ENCODE results near the gene PTPRN.
A peak's percentile ranks its signal among the peaks of the same experiment; 100 is the strongest.
"Not testable (repeated sequence)": the region's sequence is repeated elsewhere in the genome, so short reads cannot be mapped to it uniquely, and the experiment has no call there.

The PTPRN gene

GRCh38 chr2:219270055-219270372, 39.2 kb downstream of the PTPRN start:
- DNase-seq (ENCODE audit: low spot score) = no peak

DNA sequence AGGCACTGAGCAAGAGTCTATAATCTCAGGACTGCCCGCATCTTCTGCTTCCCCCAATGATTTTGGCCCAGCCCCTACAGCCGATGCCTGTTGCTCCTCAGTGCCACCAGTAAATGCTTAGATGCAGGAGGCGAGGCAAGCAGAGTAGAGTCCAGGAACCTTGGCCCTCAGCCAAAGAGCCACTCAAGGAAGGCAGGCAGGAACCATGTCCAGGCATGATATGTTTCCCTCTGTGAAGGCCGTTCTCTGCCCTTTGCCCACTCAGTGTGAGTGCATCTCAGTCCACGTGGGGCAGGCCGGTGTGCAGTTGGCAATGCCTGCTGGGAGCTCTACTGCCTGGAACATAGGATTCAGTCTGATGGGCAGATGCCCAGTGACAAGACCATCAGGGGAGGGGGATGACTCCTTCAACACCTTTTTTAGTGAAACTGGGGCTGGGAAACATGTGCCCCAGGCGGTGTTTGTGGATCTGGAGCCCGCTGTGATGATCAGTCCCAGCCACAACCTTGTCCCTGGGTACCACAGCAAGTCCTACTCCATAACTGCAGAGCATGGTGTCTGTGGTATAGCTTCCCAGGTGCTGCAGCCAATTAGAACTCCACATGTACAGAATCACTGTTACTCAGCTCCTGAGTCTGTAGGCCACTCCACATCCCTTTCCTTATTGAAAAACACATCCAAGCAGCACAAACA, 39.7 kb downstream of the PTPRN start:
- DNase-seq (ENCODE audit: low spot score) = no peak

DNA sequence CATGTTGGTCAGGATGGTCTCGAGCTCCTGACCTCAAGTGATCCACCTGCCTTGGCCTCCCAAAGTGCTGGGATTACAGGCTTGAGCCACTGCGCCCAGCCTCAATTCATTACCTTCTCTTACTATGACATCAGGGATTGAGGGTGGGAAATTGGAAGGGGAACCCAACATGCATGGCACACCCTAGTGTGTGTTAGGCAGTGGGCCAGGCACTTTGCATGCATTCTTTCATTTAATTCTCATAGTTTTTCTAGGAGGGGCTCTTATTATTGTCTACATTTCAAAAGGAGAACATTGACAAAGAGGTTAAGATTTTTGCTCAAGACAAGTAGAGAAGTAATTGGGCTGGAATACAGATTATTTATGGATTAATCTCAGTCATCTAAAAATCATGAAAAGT, 40.9 kb downstream of the PTPRN start:
- no peak for DNase-seq (ENCODE audit: low spot score)

DNA sequence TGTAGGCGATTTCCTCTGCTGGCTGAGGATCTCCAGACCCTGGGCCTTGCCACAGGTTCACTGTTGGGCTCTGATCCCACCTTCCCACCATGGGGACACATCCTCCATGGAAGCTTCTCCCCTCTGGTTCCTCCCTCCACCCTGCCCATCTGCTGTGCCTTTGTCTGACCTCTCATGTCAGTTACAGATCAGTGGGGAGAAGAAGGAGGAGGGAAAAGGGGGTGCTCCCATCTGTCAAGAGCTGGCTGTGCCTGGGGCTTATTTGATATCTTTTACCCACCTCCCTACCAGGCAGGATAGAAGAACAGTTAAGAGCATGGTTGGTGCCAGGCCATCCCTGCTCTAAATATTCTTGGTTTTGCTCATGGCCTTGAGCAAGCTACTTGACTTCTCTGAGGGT, 42.3 kb downstream of the PTPRN start:
- no peak for DNase-seq (ENCODE audit: low spot score)

GRCh38 chr2:219266232-219266631, 43.0 kb downstream of the PTPRN start:
- DNase-seq (ENCODE audit: low spot score) = no peak

DNA sequence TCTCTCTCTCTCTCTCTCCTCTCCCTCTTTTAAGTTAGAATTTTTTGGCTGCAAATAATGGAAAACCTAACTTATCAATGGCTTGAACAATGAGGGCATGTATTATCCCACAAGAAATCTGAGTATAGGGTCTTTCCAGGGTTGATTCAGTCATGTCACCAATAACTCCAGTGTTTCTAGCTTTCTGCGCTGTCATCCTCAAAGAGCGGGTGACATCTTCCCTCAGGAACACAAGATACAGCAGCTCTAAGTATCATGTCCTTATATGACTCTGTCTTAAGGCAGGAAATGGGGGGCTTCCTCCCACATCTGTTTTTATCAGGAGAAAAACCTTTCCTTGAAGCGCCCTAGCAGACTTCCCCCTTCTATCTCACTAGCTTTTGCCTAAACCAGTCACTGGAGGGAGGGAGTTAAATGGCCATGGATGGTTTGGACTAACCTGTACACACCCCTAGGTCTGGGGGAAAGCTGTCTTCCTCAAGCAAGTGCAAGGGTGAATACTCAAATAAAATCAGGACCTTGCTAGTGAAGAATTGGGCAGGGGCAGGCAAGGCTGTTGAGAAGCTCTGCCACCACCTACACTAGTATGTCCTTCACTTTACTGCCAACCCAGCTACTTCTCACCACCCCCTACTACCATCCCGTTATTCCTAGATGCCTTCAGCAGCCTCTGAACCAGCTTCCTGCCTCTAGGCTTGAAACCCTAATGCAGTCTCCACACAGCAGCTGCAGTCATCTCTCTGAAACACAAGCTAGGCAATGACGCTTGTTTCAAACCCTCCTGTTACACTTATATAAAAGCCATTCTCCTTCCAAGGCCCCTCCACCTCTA, 48.0 kb downstream of the PTPRN start:
- DNase-seq (ENCODE audit: low spot score) = no peak

GRCh38 chr2:219258942-219259341, 50.3 kb downstream of the PTPRN start:
- DNase-seq (ENCODE audit: low spot score) = not testable (repeated sequence)

GRCh38 chr2:219254590-219255201, 54.5 kb downstream of the PTPRN start:
- DNase-seq (ENCODE audit: low spot score) = no peak

DNA sequence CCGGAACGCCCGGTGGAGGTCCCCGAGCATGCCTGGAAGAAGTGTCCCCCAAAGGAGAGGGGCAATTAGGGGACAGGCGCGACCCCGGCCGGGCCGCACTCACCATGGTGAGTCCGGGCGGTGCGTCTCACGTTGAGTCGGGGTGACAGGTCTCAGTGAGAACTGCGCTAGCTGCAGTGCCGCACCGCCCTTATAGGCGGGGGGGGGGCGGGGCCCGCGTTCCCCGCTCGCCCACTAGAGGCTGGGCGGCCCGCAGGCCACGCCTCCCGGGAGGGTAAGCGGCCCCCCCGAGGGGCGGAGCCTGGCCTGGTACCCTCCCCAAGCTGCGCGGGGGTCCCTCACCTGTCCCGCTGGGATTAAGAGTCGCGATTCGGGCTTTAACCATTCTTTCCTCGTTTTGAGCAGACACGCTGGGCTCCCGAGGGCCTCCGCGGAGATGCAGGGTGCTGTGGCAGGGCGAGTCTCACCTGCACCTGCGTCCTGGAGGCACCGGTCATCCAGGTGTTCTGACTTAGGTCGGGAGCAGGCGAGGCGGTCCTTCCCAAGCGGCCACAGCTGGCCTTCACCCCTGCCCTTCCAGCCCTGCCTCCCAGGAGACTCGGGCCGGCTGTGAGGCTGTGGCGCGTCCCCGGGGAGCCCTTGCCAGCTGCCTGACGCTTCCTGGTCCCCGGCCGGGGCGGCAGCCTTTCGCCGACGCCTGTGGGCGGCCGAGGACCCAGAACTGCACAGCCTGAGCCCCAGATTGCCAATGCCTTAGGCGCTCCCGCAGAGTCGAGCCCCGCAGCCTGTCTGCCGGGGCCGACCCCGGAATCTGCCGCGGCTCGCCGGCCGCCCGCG, 55.2 kb downstream of the PTPRN start, which contains the start of gene TUBA4A:
Gene TUBA4A, minus strand, starts transcription at position 166 of the 837 bp plus-strand sequence. Its CDS starts 60 bp downstream, at position 106.
- DNase-seq (ENCODE audit: low spot score) = peak; percentile 83

- no peak for DNase-seq (ENCODE audit: low spot score)
Observed at GRCh38 chr2:219252900-219253752, 56.1 kb downstream of the PTPRN start, which contains the start of gene TUBA4B. TSS of gene TUBA4B (plus strand) at chr2:219253243. CDS start at chr2:219253408, 165 bp downstream.

DNA sequence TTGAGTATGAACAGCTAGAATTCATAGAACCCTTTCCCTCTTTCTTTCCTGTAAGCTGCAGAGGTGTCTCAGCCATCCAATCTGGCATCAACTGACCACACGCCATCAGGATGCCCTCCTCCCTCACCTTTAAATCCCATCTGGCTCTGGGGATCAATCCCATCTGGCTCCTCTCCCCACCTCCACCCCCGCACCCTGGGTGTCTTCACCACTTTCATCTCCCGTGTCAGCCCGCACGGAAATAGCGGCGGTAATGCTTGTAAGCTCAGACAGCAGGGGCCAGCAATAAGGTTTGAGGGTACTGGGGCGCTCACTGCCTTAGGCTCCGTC, 56.7 kb downstream of the PTPRN start:
- DNase-seq (ENCODE audit: low spot score) = no peak

- no peak for DNase-seq (ENCODE audit: low spot score)
Observed at GRCh38 chr2:219252084-219252483, 57.1 kb downstream of the PTPRN start.

GRCh38 chr2:219251656-219252055, 57.5 kb downstream of the PTPRN start:
- no peak for DNase-seq (ENCODE audit: low spot score)

DNA sequence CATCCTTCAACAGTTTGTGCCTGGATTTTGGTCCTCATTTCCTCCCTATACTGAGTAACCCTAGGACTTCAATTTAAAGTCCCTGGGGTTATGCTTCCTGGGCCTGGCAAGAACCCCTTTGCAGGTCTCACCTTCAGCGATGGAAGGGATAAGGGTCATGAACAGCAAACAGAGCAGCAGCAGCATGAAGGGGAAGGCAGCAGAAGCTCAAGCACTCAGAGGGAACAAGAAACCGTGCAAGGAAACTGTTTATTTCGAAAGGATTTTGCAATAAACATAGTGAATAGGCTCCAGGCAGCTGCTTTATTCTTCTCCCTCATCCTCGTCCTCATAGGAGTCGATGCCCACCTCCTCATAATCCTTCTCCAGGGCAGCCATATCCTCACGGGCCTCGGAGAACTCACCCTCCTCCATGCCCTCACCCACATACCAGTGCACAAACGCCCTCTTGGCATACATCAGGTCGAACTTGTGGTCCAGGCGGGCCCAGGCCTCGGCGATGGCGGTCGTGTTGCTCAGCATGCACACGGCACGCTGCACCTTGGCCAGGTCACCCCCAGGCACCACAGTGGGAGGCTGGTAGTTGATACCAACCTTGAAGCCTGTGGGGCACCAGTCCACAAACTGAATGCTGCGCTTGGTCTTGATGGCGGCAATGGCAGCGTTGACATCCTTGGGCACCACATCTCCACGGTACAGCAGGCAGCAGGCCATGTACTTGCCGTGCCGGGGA, 59.0 kb downstream of the PTPRN start:
- DNase-seq (ENCODE audit: low spot score) = no peak

GRCh38 chr2:219249203-219249980, 59.8 kb downstream of the PTPRN start:
- DNase-seq (ENCODE audit: low spot score) = peak; percentile 62

DNA sequence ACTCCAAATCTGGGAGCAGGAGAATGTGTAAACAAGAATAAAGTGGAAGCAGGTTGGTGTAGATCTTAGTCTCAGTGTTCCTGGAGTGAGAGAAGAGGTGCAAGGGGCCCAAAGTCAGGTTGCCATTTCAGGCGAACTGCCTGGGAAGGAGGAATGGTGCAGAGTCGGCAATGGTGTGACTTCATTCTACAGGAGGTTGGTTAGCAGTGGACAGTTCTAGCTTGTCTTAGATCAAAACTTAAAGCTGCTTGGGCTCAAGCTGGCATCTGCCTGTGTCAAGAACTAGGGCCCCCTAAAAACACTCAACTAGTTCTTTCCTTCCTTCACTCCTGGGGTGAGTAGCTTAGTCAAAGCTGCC, 60.4 kb downstream of the PTPRN start:
- no peak for DNase-seq (ENCODE audit: low spot score)

DNA sequence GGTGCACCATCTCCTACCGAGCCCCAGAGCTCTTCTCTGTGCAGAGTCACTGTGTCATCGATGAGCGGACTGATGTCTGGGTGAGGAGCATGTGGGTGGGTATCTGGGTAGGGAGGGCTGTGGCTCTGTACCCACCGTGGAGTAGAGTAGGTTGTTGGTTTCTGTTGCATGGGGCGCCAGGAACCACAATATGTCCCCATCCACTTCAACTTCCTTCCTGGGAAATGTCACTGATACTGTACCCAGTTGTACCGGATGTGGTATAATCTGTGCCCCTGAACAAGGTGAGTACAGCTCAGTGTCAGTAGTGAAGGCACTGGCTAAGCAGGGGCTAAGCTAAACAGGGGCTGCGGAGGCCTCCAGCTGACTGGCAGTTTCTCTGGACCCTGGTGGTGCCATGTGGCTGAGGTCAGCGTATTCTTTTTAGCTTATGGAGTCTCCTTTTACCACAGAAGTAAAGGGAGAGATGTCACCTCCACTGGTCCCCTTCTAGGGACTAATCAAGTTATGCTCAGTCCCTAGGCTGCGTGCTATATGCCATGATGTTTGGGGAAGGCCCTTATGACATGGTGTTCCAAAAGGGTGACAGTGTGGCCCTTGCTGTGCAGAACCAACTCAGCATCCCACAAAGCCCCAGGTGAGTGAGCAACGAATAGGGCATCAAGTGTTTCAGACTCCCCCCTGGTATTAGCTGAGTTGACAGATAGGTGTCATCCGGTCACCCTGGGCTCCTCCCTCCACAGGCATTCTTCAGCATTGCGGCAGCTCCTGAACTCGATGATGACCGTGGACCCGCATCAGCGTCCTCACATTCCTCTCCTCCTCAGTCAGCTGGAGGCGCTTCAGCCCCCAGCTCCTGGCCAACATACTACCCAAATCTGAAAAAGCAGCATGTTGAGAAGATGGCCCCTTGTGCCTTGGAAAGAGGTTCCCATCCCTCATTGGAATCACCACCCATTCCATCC, 61.2 kb downstream of the PTPRN start:
- DNase-seq (ENCODE audit: low spot score) = no peak

DNA sequence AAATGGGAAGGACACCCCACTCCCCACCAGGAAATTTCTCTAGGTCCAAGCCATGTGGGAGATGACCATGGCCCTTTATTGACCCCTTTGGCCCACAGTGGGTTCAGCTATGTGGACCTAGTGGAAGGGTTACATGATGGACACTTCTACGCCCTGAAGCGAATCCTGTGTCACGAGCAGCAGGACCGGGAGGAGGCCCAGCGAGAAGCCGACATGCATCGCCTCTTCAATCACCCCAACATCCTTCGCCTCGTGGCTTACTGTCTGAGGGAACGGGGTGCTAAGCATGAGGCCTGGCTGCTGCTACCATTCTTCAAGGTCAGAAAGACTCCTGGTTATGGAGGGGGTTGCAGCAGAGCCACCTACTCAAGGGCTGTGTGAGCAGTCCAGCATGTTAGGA, 62.6 kb downstream of the PTPRN start:
- no peak for DNase-seq (ENCODE audit: low spot score)

- no peak for DNase-seq (ENCODE audit: low spot score)
Observed at GRCh38 chr2:219245899-219246230, 63.3 kb downstream of the PTPRN start.

Data from putamen (tissue), 1 donor.